Measurements from ENCODE around the gene MYOF. TPM values are rescaled to one million over a fixed set of nuclear protein-coding genes. Genes with fewer than 3 reads are reported as not detected.

Gene MYOF
- polyA plus RNA-seq, 1 experiment: 275 TPM

DNA sequence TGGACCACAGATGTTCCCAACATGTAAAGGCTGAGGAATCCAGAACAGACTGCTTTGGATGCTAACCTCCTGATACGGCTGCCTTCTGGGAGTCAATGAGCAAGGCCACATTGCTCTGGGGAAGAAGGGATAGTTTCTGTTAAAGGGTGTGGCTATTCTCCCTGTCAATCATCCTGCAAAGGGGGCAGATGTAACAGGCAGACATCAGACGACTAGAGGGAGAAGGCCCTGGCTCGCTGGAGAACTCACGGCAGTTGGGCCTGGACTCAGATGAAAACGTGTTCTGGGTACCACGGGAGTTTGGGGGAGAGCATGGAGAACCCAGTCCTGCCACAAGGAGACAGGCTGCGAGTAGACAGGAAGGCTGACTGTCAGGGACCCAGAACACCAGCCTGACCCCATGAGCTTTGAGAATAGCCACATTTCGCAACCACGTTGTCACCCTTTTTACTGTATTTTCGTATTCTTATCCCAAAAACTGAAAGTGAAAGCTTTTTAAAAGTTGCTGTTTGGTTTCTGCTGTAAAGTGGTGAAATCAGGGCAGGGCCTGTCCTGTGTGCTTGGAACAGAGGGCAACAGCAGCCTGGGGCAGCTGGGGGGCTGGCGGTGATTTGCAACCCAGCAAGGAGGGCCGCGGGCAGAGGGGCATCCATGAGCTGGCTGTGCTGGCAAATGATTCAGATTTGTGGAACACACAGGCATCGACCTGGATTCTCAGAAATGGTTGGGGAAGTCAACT is 95.3 kb downstream of the MYOF start:
- ChIA-PET CTCF (interaction anchor here (0.9 to 2.4 kb wide), 7 partner anchors 8 to 124 kb away, joined by 3 to 21 read pairs (median 4); partner anchors contain the start of gene MYOF), POLR2A (interaction anchor here (0.6 kb wide), 1 partner anchor 38 kb away, joined by 8 read pairs; no protein-coding TSS in a partner anchor)
- Histone ChIP-seq H3K27ac (ENCODE audit: low read depth, low read length) (peak overlapping the region; percentile 47), H3K27me3 (ENCODE audit: control insufficient read depth, insufficient read depth, low read length) (no peaks in the 10 kb centered on the region), H3K4me3 (ENCODE audit: low read depth, low read length) (no peak overlapping the region), H3K9me3 (ENCODE audit: control insufficient read depth, insufficient read depth, low read length) (no peaks in the 10 kb centered on the region)
- TF ChIP-seq CTCF (IDR thresholded peaks at IDR 0.05; ENCODE audit: low read depth, low read length): no peak
- DNase-seq (ENCODE audit: low read depth, low spot score): no peak

- ChIA-PET CTCF (interaction anchor here (0.5 to 2.4 kb wide), 5 partner anchors 9 to 97 kb away, joined by 3 to 21 read pairs (median 7); partner anchors contain the start of gene MYOF), POLR2A (interaction anchor here (0.7 to 1.1 kb wide), 2 partner anchors 97 to 1462 kb away, joined by 3 to 4 read pairs; partner anchors contain the start of gene MYOF)
- H3K9me3 ChIP-seq (ENCODE audit: control insufficient read depth, insufficient read depth, low read length): no peaks in the 10 kb centered on the region
- no peak overlapping the region for H3K27ac ChIP-seq (ENCODE audit: low read depth, low read length)
- no peak for TF ChIP-seq CTCF (IDR thresholded peaks at IDR 0.05; ENCODE audit: low read depth, low read length)
- no peak overlapping the region for H3K4me3 ChIP-seq (ENCODE audit: low read depth, low read length)
- no peaks in the 10 kb centered on the region for H3K27me3 ChIP-seq (ENCODE audit: control insufficient read depth, insufficient read depth, low read length)
- DNase-seq (ENCODE audit: low read depth, low spot score): no peak
Measured at GRCh38 chr10:93385345-93385744, 96.8 kb downstream of the MYOF start.

DNA sequence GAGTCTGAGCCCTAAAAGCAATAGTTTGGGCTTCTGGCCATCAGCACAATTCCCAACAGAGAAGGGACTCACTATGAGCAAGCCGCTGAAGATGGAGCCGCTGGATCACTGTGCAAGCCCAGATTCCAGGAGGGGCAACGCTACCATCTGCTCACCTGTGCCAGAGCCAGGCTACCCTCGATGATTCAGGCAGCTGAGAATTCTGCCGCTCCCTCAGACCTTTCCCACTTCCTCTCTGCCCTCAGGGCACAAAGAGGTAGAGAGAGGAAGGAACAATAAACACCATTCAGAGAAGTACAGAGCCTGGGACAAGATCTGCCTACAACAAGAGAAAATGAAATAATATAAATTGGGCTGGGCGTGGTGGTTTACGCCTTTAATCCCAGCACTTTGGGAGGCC is 98.1 kb downstream of the MYOF start:
- Histone ChIP-seq H3K9me3 (ENCODE audit: control insufficient read depth, insufficient read depth, low read length) (no peaks in the 10 kb centered on the region), H3K27me3 (ENCODE audit: control insufficient read depth, insufficient read depth, low read length) (no peaks in the 10 kb centered on the region), H3K27ac (ENCODE audit: low read depth, low read length) (peak overlapping the region; percentile 99), H3K4me3 (ENCODE audit: low read depth, low read length) (no peak overlapping the region)
- POLR2A ChIA-PET: interaction anchor here (0.8 to 1.6 kb wide), 12 partner anchors 9 to 99 kb away, joined by 3 to 13 read pairs (median 5); partner anchors contain the start of gene MYOF
- CTCF ChIA-PET: interaction anchor here (1.2 to 2.4 kb wide), 2 partner anchors 99 kb away, joined by 10 to 12 read pairs; partner anchors contain the start of gene MYOF
- DNase-seq (ENCODE audit: low read depth, low spot score): no peak
- no peak for TF ChIP-seq CTCF (IDR thresholded peaks at IDR 0.05; ENCODE audit: low read depth, low read length)

- POLR2A ChIA-PET: interaction anchor here (0.8 to 1.6 kb wide), 13 partner anchors 9 to 99 kb away, joined by 3 to 13 read pairs (median 4); partner anchors contain the start of gene MYOF
- CTCF ChIA-PET: interaction anchor here (1.2 kb wide), 1 partner anchor 99 kb away, joined by 12 read pairs; the partner anchor contains the start of gene MYOF
- Histone ChIP-seq H3K27me3 (ENCODE audit: control insufficient read depth, insufficient read depth, low read length) (no peaks in the 10 kb centered on the region), H3K27ac (ENCODE audit: low read depth, low read length) (peak overlapping the region; percentile 99), H3K4me3 (ENCODE audit: low read depth, low read length) (no peak overlapping the region), H3K9me3 (ENCODE audit: control insufficient read depth, insufficient read depth, low read length) (no peaks in the 10 kb centered on the region)
- DNase-seq (ENCODE audit: low read depth, low spot score): peak; percentile 95
- no peak for TF ChIP-seq CTCF (IDR thresholded peaks at IDR 0.05; ENCODE audit: low read depth, low read length)
Measured at GRCh38 chr10:93383562-93383981, 98.6 kb downstream of the MYOF start.

Measured in AG04450 (cell line).